PC-9 (cell line): ENCODE measurements around the gene NPPB.

Source experiments
- EZH2 ChIP-seq: fragments of 200-600 bp; sonication (generic); IDR thresholded peaks from 2 replicates; pipeline ENCODE4 v1.8.0; 2017; ENCODE audit warnings: antibody characterized with exemption, low read depth
- TF ChIP-seq, protein P1 (sequence below): fragments of 200-600 bp; sonication (generic); conservative IDR thresholded peaks from 2 replicates; pipeline ENCODE4 v1.6.1; 2017; ENCODE audit warnings: mixed run types, antibody characterized with exemption, mild to moderate bottlenecking, moderate library complexity

DNA sequence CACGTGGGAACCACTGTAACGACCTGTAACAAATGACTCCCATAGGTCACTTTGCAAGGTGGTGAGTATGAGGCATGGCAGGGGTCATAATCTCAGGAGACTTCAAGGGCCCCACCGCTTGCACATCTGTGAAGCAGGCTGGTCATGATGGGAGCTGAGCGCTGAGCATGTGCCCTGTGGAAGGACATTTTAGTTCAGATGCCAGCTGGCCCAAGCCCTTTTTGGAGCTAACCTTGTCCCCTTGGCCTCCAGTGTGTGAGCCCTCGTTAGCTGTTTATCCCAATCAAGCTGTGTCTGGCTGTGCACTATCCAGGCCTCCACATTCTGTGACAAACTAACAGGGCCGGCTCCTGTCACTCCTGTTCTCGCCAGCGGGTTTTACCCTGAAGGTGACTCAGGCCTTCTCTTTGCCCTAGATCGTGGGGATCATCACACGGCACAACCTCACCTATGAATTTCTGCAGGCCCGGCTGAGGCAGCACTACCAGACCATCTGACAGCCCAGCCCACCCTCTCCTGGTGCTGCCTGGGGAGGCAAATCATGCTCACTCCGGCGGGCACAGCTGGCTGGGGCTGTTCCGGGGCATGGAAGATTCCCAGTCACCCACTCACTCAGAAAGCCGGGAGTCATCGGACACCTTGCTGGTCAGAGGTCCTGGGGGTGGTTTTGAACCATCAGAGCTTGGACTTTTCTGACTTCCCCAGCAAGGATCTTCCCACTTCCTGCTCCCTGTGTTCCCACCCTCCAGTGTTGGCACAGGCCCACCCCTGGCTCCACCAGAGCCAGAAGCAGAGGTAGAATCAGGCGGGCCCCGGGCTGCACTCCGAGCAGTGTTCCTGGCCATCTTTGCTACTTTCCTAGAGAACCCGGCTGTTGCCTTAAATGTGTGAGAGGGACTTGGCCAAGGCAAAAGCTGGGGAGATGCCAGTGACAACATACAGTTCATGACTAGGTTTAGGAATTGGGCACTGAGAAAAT is 18.7 kb downstream of the NPPB start:
- TF ChIP-seq, protein P1, sequence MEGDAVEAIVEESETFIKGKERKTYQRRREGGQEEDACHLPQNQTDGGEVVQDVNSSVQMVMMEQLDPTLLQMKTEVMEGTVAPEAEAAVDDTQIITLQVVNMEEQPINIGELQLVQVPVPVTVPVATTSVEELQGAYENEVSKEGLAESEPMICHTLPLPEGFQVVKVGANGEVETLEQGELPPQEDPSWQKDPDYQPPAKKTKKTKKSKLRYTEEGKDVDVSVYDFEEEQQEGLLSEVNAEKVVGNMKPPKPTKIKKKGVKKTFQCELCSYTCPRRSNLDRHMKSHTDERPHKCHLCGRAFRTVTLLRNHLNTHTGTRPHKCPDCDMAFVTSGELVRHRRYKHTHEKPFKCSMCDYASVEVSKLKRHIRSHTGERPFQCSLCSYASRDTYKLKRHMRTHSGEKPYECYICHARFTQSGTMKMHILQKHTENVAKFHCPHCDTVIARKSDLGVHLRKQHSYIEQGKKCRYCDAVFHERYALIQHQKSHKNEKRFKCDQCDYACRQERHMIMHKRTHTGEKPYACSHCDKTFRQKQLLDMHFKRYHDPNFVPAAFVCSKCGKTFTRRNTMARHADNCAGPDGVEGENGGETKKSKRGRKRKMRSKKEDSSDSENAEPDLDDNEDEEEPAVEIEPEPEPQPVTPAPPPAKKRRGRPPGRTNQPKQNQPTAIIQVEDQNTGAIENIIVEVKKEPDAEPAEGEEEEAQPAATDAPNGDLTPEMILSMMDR = no peak
- TF ChIP-seq EZH2 = no peak
